Fibroblast of upper back skin (primary cell): ENCODE data around the gene ECSCR.
A peak's percentile ranks its signal among the peaks of the same experiment; 100 is the strongest.
"Not testable (repeated sequence)": the region's sequence is repeated elsewhere in the genome, so short reads cannot be mapped to it uniquely, and the experiment has no call there.

ENCODE experiments used
- DNase-seq: peaks from one replicate; pipeline ENCODE4 v3.0.0-alpha.2; 2013

ECSCR gene

GRCh38 chr5:139410121-139410992 lies 52.2 kb downstream of the ECSCR start:
- DNase-seq, result no peak

- DNase-seq, result not testable (repeated sequence)
These were observed 53.4 kb downstream of the ECSCR start for GRCh38 chr5:139409116-139409515.

- DNase-seq, result no peak
These were observed 54.4 kb downstream of the ECSCR start for GRCh38 chr5:139408191-139408590.

- no peak for DNase-seq
These were observed 55.0 kb downstream of the ECSCR start for GRCh38 chr5:139407517-139407916.

GRCh38 chr5:139406963-139407362 lies 55.6 kb downstream of the ECSCR start:
- no peak for DNase-seq

- no peak for DNase-seq
These were observed 58.1 kb downstream of the ECSCR start for GRCh38 chr5:139404484-139404840.

GRCh38 chr5:139403787-139404483 lies 58.6 kb downstream of the ECSCR start, which contains the start of gene SPATA24:
Gene SPATA24 (minus strand): TSS chr5:139404089. CDS start chr5:139404060, 29 bp downstream.
- peak; percentile 98 for DNase-seq

- no peak for DNase-seq
These were observed 59.1 kb downstream of the ECSCR start for GRCh38 chr5:139403418-139403786.

GRCh38 chr5:139402561-139403158 lies 59.9 kb downstream of the ECSCR start:
- no peak for DNase-seq

- no peak for DNase-seq
These were observed 61.0 kb downstream of the ECSCR start for GRCh38 chr5:139401546-139401945.

- no peak for DNase-seq
These were observed 62.9 kb downstream of the ECSCR start for GRCh38 chr5:139399501-139400121.
